Activated CD4-positive, alpha-beta T cell treated with anti-CD3 and anti-CD28 coated beads for 24 hours (primary cell): ENCODE results near the gene EIF3J.
"Not testable (repeated sequence)": the region's sequence is repeated elsewhere in the genome, so short reads cannot be mapped to it uniquely, and the experiment has no call there.

Source experiments
- DNase-seq, 2 donors: peaks; one replicate each; pipeline ENCODE4 v3.0.0-alpha.2; 2020; ENCODE audit warnings: low read depth in 2 of 2

The EIF3J gene

GRCh38 chr15:44536962-44537734, at the start of gene EIF3J:
TSS of gene EIF3J (plus strand) at chr15:44537147. CDS start at chr15:44537195, 48 bp downstream.
- DNase-seq = peak; percentile 87 to 88

- DNase-seq = no peak
These were observed 47.5 kb upstream of the EIF3J start for GRCh38 chr15:44489464-44489863.

GRCh38 chr15:44490622-44491021, 46.3 kb upstream of the EIF3J start:
- no peak for DNase-seq

GRCh38 chr15:44492040-44492439, 44.9 kb upstream of the EIF3J start:
- DNase-seq = no peak

GRCh38 chr15:44492672-44493071, 44.3 kb upstream of the EIF3J start:
- DNase-seq = no peak

GRCh38 chr15:44495562-44495961, 41.4 kb upstream of the EIF3J start:
- no peak for DNase-seq

- no peak for DNase-seq
These were observed 36.4 kb upstream of the EIF3J start for GRCh38 chr15:44500555-44500954.

GRCh38 chr15:44501768-44502366, 35.1 kb upstream of the EIF3J start:
- DNase-seq = no peak

GRCh38 chr15:44516436-44516835, 20.5 kb upstream of the EIF3J start:
- DNase-seq = no peak

- DNase-seq = no peak
These were observed 17.4 kb upstream of the EIF3J start for GRCh38 chr15:44519537-44519936.

- no peak for DNase-seq
These were observed 11.9 kb upstream of the EIF3J start for GRCh38 chr15:44525018-44525417.

- DNase-seq = no peak
These were observed 9.7 kb upstream of the EIF3J start for GRCh38 chr15:44527241-44527640.

- no peak for DNase-seq
These were observed 6.9 kb upstream of the EIF3J start for GRCh38 chr15:44529864-44530604.

GRCh38 chr15:44530653-44531052, 6.3 kb upstream of the EIF3J start:
- no peak for DNase-seq

GRCh38 chr15:44532275-44532674, 4.7 kb upstream of the EIF3J start:
- DNase-seq = not testable (repeated sequence)

- no peak for DNase-seq
These were observed 4.3 kb upstream of the EIF3J start for GRCh38 chr15:44532689-44533088.

- no peak for DNase-seq
These were observed 1.9 kb upstream of the EIF3J start for GRCh38 chr15:44535092-44535491.

GRCh38 chr15:44535523-44536301, 1.2 kb upstream of the EIF3J start:
- peak in 1 of 2 donors; percentile 3 for DNase-seq

- DNase-seq = no peak
These were observed 515 bp upstream of the EIF3J start for GRCh38 chr15:44536302-44536961.

- no peak for DNase-seq
These were observed 841 bp downstream of the EIF3J start for GRCh38 chr15:44537735-44538240.

GRCh38 chr15:44541282-44541958, 4.5 kb downstream of the EIF3J start:
- DNase-seq = no peak
